ENCODE results near the gene TMCC2.
A peak's percentile ranks its signal among the peaks of the same experiment; 100 is the strongest.

The TMCC2 gene

DNA sequence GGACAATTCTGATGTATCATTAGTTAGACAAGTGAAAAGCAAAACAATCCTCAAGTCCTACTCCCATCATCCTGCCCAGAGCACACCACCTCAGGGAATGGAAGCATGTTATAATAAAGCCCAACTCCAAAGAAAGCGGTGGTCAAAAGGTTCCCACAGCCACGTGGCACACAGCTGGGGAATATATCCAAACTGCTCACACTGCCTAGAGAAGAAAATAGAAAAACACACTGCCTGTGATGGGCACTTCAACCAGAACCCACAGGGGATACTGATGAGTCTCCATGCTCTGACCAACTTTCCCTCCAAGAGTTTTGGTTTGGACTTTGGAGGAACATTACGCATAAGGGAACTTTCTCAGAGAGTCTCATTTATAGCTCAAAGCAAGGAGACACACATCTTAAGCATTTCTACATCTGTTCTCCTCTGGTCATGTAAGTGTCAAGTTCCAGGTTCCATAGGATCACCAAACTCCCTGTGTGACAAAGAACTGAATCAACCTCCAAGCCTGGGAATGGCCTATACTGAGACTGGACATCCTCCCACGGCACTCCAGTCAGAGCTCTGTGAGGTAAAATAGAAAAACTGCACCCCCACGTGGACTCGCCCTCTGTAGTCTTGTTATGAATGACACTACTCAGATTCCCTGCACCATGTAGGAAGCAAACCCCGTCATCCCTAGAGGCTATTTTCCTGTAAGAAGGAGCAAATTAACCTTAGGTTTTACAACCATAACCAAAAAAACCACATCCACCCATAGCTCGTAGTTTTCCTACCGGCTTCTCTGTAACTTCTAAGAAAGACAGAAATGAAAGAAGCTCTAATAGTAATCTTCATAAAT lies 28.4 kb upstream of the TMCC2 start:
- no peak overlapping the region for H3K4me3 ChIP-seq (ENCODE audit: low read depth, low read length)
- TF ChIP-seq, protein P1, sequence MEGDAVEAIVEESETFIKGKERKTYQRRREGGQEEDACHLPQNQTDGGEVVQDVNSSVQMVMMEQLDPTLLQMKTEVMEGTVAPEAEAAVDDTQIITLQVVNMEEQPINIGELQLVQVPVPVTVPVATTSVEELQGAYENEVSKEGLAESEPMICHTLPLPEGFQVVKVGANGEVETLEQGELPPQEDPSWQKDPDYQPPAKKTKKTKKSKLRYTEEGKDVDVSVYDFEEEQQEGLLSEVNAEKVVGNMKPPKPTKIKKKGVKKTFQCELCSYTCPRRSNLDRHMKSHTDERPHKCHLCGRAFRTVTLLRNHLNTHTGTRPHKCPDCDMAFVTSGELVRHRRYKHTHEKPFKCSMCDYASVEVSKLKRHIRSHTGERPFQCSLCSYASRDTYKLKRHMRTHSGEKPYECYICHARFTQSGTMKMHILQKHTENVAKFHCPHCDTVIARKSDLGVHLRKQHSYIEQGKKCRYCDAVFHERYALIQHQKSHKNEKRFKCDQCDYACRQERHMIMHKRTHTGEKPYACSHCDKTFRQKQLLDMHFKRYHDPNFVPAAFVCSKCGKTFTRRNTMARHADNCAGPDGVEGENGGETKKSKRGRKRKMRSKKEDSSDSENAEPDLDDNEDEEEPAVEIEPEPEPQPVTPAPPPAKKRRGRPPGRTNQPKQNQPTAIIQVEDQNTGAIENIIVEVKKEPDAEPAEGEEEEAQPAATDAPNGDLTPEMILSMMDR (IDR thresholded peaks at IDR 0.05; ENCODE audit: borderline replicate concordance, insufficient read depth, low read depth, low read length), result no peak

DNA sequence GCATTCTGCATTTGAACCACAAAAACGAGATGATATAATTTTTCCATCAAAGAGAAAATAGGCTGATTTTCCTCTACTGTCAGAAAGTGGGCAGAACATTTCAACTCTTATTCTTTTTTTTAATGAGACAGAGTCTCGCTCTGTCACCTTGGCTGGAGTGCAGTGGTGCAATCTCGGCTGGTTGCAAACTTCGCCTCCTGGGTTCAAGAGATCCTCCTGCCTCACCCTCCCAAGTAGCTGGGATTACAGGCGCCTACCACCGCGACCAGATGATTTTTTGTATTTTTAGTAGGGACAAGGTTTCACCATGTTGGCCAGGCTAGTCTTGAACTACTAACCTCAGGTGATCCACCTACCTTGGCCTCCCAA lies 27.8 kb upstream of the TMCC2 start:
- H3K4me3 ChIP-seq (ENCODE audit: low read depth, low read length), result no peak overlapping the region
- TF ChIP-seq, protein P1 (IDR thresholded peaks at IDR 0.05; ENCODE audit: borderline replicate concordance, insufficient read depth, low read depth, low read length), result no peak

DNA sequence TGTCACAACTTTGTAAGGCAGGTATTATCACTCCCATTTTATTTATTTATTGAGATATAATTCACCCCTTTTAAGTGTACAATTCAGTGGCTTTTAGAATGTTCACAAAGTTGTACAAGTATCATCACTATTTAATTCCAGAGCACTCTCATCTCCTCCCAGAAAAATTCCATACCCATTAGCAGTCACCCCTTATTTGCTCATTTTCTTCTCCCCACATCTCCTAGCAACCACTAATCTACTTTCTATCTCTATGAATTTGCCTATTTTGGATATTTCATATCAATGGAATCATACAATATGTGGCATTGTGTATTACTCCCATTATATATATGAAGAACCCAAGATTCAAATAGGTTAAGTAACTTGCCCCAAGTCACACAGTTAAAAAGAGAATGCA lies 23.2 kb upstream of the TMCC2 start:
- no peak overlapping the region for H3K4me3 ChIP-seq (ENCODE audit: low read depth, low read length)
- TF ChIP-seq, protein P1 (IDR thresholded peaks at IDR 0.05; ENCODE audit: borderline replicate concordance, insufficient read depth, low read depth, low read length), result no peak

DNA sequence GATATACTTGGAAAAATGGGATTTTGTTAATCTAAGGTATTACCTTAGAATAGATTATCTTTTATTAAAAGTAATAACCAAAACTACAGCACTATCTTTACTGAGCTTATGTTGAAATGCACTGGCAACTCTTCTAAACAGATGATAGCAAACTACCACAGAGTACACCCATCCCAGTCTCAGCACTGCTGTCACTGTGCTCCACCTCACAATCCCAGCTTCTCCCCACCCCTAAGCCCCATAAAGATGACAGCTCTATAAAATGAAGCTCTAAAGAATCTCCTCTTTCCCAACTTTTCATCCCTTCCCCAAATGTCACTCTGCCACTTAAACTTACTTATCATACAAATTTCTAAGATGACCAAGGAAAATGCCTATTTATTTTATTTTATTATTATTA lies 22.7 kb upstream of the TMCC2 start:
- TF ChIP-seq, protein P1 (IDR thresholded peaks at IDR 0.05; ENCODE audit: borderline replicate concordance, insufficient read depth, low read depth, low read length), result no peak
- H3K4me3 ChIP-seq (ENCODE audit: low read depth, low read length), result no peak overlapping the region

DNA sequence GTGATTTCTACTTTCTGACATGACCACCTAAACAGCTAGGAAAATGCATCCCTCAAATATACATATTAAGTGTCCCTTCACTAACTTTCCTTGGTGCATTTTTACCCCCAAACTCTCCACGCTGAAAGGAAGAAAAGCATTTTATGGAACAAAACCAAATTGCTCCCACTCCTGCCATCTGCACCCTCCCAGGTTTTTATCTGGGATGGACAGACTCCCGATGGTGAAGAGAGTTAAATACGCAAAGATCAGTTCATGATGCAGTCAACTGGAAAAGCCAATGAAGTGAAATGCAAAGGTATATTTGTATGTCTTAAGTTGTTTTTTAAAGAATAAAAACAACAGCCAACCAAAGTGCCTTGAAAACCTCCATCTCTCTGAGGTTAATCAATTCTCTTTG lies 18.9 kb upstream of the TMCC2 start:
- TF ChIP-seq, protein P1 (IDR thresholded peaks at IDR 0.05; ENCODE audit: borderline replicate concordance, insufficient read depth, low read depth, low read length), result no peak
- H3K4me3 ChIP-seq (ENCODE audit: low read depth, low read length), result no peak overlapping the region

DNA sequence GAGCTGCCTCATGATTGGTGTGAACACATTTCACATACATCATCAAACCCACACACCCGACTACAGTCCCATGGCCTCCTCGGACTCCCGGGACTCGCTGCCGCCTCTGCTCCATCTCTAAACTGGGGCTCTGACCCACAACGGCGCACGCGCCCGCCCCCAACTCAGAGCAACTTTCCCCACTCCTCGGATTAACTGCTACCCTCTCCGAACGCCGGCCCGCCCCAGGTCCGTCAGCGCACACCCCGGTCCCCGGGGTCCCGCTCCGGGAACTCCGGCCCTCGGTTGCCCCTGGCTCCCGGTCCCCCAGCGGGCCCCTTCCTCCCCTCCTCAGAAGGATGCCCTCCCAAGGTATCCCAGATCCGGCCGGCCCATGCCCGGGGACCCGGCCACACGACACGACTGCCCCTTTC lies 17.0 kb upstream of the TMCC2 start:
- peak overlapping the region; percentile 55 for H3K4me3 ChIP-seq (ENCODE audit: low read depth, low read length)
- TF ChIP-seq, protein P1 (IDR thresholded peaks at IDR 0.05; ENCODE audit: borderline replicate concordance, insufficient read depth, low read depth, low read length), result no peak

DNA sequence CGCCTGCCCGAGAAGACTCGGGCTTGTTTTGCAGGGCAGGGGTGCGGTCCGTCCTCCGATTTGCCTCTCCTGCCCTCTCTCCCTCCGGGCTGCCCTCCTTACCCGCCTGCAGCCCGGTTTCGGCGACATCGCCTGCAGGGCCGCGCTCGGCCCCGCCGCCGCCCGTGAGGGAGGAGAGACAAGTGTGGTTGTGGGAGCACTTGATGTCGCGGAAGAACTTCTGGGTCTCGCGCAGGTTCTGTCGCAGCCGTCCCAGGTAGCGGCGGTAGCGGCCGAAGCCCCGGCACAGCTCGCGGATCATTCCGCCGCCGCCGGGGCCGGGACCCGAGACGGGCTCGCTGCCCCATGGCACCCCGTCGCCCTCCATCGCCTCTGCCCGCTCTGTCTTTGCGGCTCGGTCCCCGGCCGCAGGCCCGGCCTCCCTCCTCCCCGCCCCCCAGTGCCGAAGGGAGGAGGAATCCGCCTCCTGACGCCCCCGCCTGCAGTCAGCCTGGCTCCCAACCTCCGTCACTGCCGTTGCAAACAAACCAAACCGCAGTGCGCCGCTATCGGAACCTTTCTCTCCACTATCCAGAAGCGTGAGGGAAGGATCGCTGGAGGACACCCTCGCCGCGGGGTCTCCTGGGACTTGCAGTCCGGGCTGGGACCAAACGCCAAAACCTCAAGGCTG lies 16.4 kb upstream of the TMCC2 start, which contains the start of gene DSTYK:
DSTYK (minus strand) TSS at position 534 of the 670 bp plus-strand sequence; CDS start at position 367, 167 bp downstream.
- TF ChIP-seq, protein P1 (IDR thresholded peaks at IDR 0.05; ENCODE audit: borderline replicate concordance, insufficient read depth, low read depth, low read length), result no peak
- H3K4me3 ChIP-seq (ENCODE audit: low read depth, low read length), result peak within 1 kb of the TSS; percentile 55

Measured in GM12875 (cell line).